Trophoblast cell (in vitro differentiated cells and primary cell): ENCODE results near the gene RAB11FIP3.

ENCODE experiments used
- DNase-seq, 2 donors: peaks; one replicate each; pipeline ENCODE4 v3.0.0-alpha.2; 2016
- H2AFZ ChIP-seq: 2 replicates; pipeline ENCODE4 v1.6.1; 2013; ENCODE audit warnings: low read length, moderate library complexity, mild to moderate bottlenecking; ENCODE audit not compliant: insufficient read depth, poor library complexity
- H2AK5ac ChIP-seq: 2 replicates; pipeline ENCODE4 v1.6.1; 2013; ENCODE audit warnings: mild to moderate bottlenecking, low read length
- H2BK120ac ChIP-seq: 2 replicates; pipeline ENCODE4 v1.6.1; 2013; ENCODE audit warnings: low read length, mild to moderate bottlenecking, moderate library complexity; ENCODE audit not compliant: insufficient read depth, poor library complexity
- H2BK12ac ChIP-seq: 2 replicates; pipeline ENCODE4 v1.6.1; 2013; ENCODE audit warnings: mild to moderate bottlenecking, low read length, moderate library complexity
- H2BK5ac ChIP-seq: 2 replicates; pipeline ENCODE4 v1.6.1; 2013; ENCODE audit warnings: low read length, low read depth, moderate library complexity, mild to moderate bottlenecking; ENCODE audit not compliant: poor library complexity
- H3K14ac ChIP-seq: 2 replicates; pipeline ENCODE4 v1.6.1; 2013; ENCODE audit warnings: mild to moderate bottlenecking, low read length
- H3K18ac ChIP-seq: 2 replicates; pipeline ENCODE4 v1.6.1; 2013; ENCODE audit warnings: mild to moderate bottlenecking, low read length
- H3K23ac ChIP-seq: 2 replicates; pipeline ENCODE4 v1.6.1; 2013; ENCODE audit warnings: low read length
- H3K27ac ChIP-seq: 2 replicates; pipeline ENCODE4 v1.5.1; 2013; ENCODE audit warnings: low read depth, mild to moderate bottlenecking, inconsistent platforms, low read length, moderate library complexity
- H3K27me3 ChIP-seq: 2 replicates; pipeline ENCODE4 v1.6.1; 2013; ENCODE audit warnings: inconsistent platforms, mild to moderate bottlenecking, low read length, moderate library complexity; ENCODE audit not compliant: insufficient read depth
- H3K36me3 ChIP-seq, 2 experiments: 1 replicate in 1 of 2; 2 replicates in 1 of 2; pipeline ENCODE4 v1.6.1; 2013; ENCODE audit warnings: low read length in 2 of 2, mild to moderate bottlenecking in 2 of 2, moderate library complexity in 1 of 2; ENCODE audit not compliant: insufficient read depth in 2 of 2, control insufficient read depth in 1 of 2
- H3K4ac ChIP-seq: 2 replicates; pipeline ENCODE4 v1.6.1; 2013; ENCODE audit warnings: low read depth, mild to moderate bottlenecking, low read length, moderate library complexity
- H3K4me1 ChIP-seq, 2 experiments: 1 replicate in 1 of 2; 2 replicates in 1 of 2; pipeline ENCODE4 v1.6.1; 2013; ENCODE audit warnings: low read length in 2 of 2, mild to moderate bottlenecking in 2 of 2, moderate library complexity in 1 of 2; ENCODE audit not compliant: insufficient read depth in 2 of 2, control insufficient read depth in 1 of 2
- H3K4me2 ChIP-seq: 2 replicates; pipeline ENCODE4 v1.6.1; 2013; ENCODE audit warnings: inconsistent platforms, mild to moderate bottlenecking, low read length, moderate library complexity
- H3K4me3 ChIP-seq: 2 replicates; pipeline ENCODE4 v1.5.1; 2013; ENCODE audit warnings: mild to moderate bottlenecking, low read depth, low read length, inconsistent platforms
- H3K79me1 ChIP-seq: one replicate; pipeline ENCODE4 v1.6.1; 2013; ENCODE audit warnings: low read length
- H3K79me2 ChIP-seq: 2 replicates; pipeline ENCODE4 v1.6.1; 2013; ENCODE audit warnings: low read length, mild to moderate bottlenecking; ENCODE audit not compliant: control insufficient read depth, insufficient read depth, poor library complexity
- H3K9ac ChIP-seq: 2 replicates; pipeline ENCODE4 v1.6.1; 2013; ENCODE audit warnings: mild to moderate bottlenecking, low read length
- H3K9me3 ChIP-seq: 2 replicates; pipeline ENCODE4 v1.6.1; 2013; ENCODE audit warnings: low read depth, mild to moderate bottlenecking, control low read depth, inconsistent platforms, low read length; ENCODE audit not compliant: insufficient read depth
- H4K12ac ChIP-seq: 2 replicates; pipeline ENCODE4 v1.6.1; 2013; ENCODE audit warnings: low read depth, mild to moderate bottlenecking, low read length, moderate library complexity
- H4K8ac ChIP-seq: 2 replicates; pipeline ENCODE4 v1.6.1; 2013; ENCODE audit warnings: low read depth, mild to moderate bottlenecking, low read length, moderate library complexity
- H4K91ac ChIP-seq: one replicate; pipeline ENCODE4 v1.6.1; 2013; ENCODE audit warnings: low read depth, mild to moderate bottlenecking, low read length, moderate library complexity
- WGBS: extraction: QIAGEN DNeasy Blood & Tissue Kit; methylation state at CpG from one replicate; pipeline ENCODE4 v1.1.7; 2013; ENCODE audit warnings: missing lambda C conversion rate; ENCODE audit not compliant: insufficient read length, insufficient coverage; ENCODE audit errors: extremely low coverage; 5-methylcytosine and 5-hydroxymethylcytosine counted together

The RAB11FIP3 gene

GRCh38 chr16:518858-519257, 93.4 kb downstream of the RAB11FIP3 start:
- Histone ChIP-seq H3K9me3 (peaks cover 4% of the 10 kb centered on the region), H3K4me2 (no peak overlapping the region), H2AFZ (no peak overlapping the region), H3K79me1 (no peaks in the 10 kb centered on the region), H3K27ac (no peak overlapping the region), H4K8ac (no peak overlapping the region), H2BK120ac (no peak overlapping the region), H3K4ac (no peak overlapping the region), H3K4me1 (no peaks in the 10 kb centered on the region), H3K9ac (no peak overlapping the region), H2BK5ac (no peak overlapping the region), H3K27me3 (no peaks in the 10 kb centered on the region), H3K79me2 (no peaks in the 10 kb centered on the region), H3K23ac (no peak overlapping the region), H3K18ac (no peak overlapping the region), H2AK5ac (no peak overlapping the region), H4K12ac (no peak overlapping the region), H3K4me3 (no peak overlapping the region), H3K36me3 (peaks cover 33 to 46% of the 10 kb centered on the region in 2 experiments), H2BK12ac (no peak overlapping the region), H4K91ac (no peak overlapping the region), H3K14ac (no peak overlapping the region)
- WGBS: no CpG with 5 or more reads among the region's 9 CpGs
- DNase-seq: no peak

DNA sequence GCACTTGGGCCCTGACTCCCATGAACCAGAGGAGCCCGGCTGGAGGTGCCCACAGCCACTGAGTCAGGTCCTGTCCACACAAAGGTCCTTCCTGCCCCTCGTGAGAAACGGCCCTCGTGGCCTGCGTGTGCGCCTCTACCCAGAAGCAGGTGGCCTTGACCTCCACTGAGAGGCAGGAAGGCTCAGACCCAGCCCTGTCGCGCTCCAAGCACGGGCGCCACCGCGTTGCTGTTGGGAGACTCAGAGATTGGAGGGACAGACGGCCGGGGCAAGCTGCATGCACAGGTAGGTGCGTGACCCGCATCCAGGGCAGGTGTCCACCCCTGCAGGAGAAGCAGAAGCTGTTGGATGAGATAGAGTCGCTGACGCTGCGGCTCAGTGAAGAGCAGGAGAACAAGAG, 94.0 kb downstream of the RAB11FIP3 start:
- Histone ChIP-seq H2AFZ (no peak overlapping the region), H3K9me3 (peaks cover 4% of the 10 kb centered on the region), H3K4me2 (no peak overlapping the region), H3K23ac (no peak overlapping the region), H2AK5ac (no peak overlapping the region), H2BK12ac (no peak overlapping the region), H3K4me1 (no peaks in the 10 kb centered on the region), H3K27me3 (no peaks in the 10 kb centered on the region), H3K4me3 (no peak overlapping the region), H3K14ac (no peak overlapping the region), H3K79me1 (no peaks in the 10 kb centered on the region), H2BK120ac (no peak overlapping the region), H3K79me2 (no peaks in the 10 kb centered on the region), H3K36me3 (peaks cover 33 to 46% of the 10 kb centered on the region in 2 experiments), H3K27ac (no peak overlapping the region), H4K91ac (no peak overlapping the region), H4K12ac (no peak overlapping the region), H3K18ac (no peak overlapping the region), H4K8ac (no peak overlapping the region), H2BK5ac (no peak overlapping the region), H3K4ac (no peak overlapping the region), H3K9ac (no peak overlapping the region)
- WGBS: no CpG with 5 or more reads among the region's 19 CpGs
- no peak for DNase-seq

DNA sequence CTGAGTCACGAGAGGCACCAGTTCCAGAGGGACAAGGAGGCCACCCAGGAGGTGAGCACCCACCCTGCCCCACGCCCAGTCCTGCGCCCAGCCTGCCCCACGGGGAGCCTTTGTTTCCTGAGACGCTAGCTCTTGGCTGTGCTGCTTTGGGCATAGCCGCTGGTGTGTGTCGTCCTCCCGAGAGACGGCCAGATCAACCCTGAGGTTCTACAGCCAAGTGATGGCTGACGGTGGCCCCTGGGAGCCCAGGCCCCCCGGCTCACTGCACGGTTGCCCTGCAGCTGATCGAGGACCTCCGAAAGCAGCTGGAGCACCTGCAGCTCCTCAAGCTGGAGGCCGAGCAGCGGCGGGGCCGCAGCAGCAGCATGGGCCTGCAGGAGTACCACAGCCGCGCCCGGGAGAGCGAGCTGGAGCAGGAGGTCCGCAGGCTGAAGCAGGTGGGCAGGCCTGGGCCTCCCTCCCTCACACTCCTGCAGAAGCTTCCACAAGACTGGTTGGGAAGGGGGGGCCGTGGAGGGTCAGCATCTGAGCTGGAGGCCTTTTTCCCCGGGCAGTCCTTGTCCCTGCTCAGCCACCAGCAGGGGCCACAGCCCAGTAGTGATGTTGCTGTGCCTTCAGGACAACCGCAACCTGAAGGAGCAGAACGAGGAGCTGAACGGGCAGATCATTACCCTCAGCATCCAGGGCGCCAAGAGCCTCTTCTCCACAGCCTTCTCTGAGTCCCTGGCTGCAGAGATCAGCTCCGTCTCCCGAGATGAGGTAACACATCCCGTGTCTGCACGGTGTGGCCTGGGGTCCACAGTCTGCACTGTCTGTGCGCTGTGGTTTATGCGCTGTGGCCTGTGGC, 94.6 kb downstream of the RAB11FIP3 start:
- H3K9ac ChIP-seq: no peak overlapping the region
- H3K4ac ChIP-seq: no peak overlapping the region
- H3K4me2 ChIP-seq: no peak overlapping the region
- no peaks in the 10 kb centered on the region for H3K27me3 ChIP-seq
- no CpG with 5 or more reads among the region's 35 CpGs for WGBS
- peaks cover 33 to 44% of the 10 kb centered on the region in 2 experiments for H3K36me3 ChIP-seq
- H4K12ac ChIP-seq: no peak overlapping the region
- no peak overlapping the region for H2BK120ac ChIP-seq
- H3K79me1 ChIP-seq: no peaks in the 10 kb centered on the region
- no peak overlapping the region for H3K27ac ChIP-seq
- no peak overlapping the region for H2AFZ ChIP-seq
- no peak overlapping the region for H4K91ac ChIP-seq
- no peak overlapping the region for H2AK5ac ChIP-seq
- H4K8ac ChIP-seq: no peak overlapping the region
- no peak overlapping the region for H3K18ac ChIP-seq
- no peak for DNase-seq
- peaks cover 4% of the 10 kb centered on the region for H3K9me3 ChIP-seq
- H3K79me2 ChIP-seq: no peaks in the 10 kb centered on the region
- H3K4me1 ChIP-seq: peaks cover under 1% of the 10 kb centered on the region in 2 experiments
- no peak overlapping the region for H2BK5ac ChIP-seq
- H3K14ac ChIP-seq: no peak overlapping the region
- no peak overlapping the region for H3K23ac ChIP-seq
- H3K4me3 ChIP-seq: no peak overlapping the region
- no peak overlapping the region for H2BK12ac ChIP-seq

GRCh38 chr16:520847-521246, 95.4 kb downstream of the RAB11FIP3 start:
- Histone ChIP-seq H4K12ac (no peak overlapping the region), H3K9ac (no peak overlapping the region), H3K14ac (no peak overlapping the region), H2BK12ac (no peak overlapping the region), H3K23ac (no peak overlapping the region), H3K18ac (no peak overlapping the region), H3K4me2 (no peak overlapping the region), H4K91ac (no peak overlapping the region), H2BK120ac (no peak overlapping the region), H3K79me2 (no peaks in the 10 kb centered on the region), H2AFZ (no peak overlapping the region), H2AK5ac (no peak overlapping the region), H3K36me3 (peaks cover 27 to 36% of the 10 kb centered on the region in 2 experiments), H4K8ac (no peak overlapping the region), H2BK5ac (no peak overlapping the region), H3K4ac (no peak overlapping the region), H3K9me3 (no peaks in the 10 kb centered on the region), H3K4me1 (peaks cover 4 to 8% of the 10 kb centered on the region in 2 experiments), H3K79me1 (no peaks in the 10 kb centered on the region), H3K27ac (no peak overlapping the region), H3K4me3 (no peak overlapping the region), H3K27me3 (no peaks in the 10 kb centered on the region)
- no peak for DNase-seq
- WGBS: no CpG with 5 or more reads among the region's 13 CpGs
